GM18909 (cell line): ENCODE data around the gene CD52.
"Not testable (repeated sequence)": the region's sequence is repeated elsewhere in the genome, so short reads cannot be mapped to it uniquely, and the experiment has no call there.

Source experiments
- ATAC-seq: cut with Tn5 transposase; IDR thresholded peaks from one replicate; pipeline ENCODE4 v1.9.1; 2021; ENCODE audit warnings: mild to moderate bottlenecking; ENCODE audit not compliant: unreplicated experiment, poor library complexity

CD52 gene

DNA sequence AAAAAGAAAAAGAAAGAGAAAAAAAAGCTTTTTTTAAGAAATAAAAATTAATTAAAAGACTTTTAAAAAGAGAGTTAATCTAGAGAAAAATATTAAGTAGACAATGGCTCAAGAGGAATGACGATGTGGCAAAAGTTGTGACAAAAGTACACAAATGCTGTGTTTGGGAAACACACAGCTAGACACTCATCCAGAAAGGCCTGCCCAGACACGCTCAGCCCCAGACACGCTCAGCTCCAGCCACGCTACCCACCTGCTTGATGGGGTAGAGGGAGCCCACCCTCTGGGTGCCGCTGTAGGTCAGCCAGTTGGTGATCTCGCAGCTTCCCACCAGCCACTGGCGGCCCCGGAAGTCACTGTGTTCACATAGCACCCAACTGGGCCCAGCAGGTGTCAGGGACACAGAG lies 10.2 kb downstream of the CD52 start:
- ATAC-seq = no peak

- ATAC-seq = no peak
Measured at GRCh38 chr1:26328597-26328996, 10.8 kb downstream of the CD52 start.

GRCh38 chr1:26329380-26329779 lies 11.6 kb downstream of the CD52 start:
- not testable (repeated sequence) for ATAC-seq

DNA sequence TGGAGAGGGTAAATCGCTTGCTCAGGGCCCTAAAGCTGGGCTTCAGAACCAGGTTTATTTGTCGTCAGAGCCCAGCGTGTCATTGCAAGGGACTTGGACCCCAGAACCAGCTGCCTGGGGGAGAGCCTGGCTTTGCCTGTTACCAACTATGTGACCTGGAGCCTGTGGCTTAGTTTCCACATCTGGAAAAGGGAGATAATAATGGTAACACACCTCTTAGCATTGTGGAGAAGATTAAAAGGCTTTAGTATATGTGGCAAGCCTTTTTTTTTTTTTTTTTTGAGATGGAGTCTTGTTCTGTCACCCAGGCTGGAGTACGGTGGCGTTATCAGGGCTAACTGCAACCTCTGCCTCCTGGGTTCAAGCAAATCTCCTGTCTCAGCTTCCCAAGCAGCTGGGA lies 12.5 kb downstream of the CD52 start:
- ATAC-seq = no peak

GRCh38 chr1:26333312-26333711 lies 15.6 kb downstream of the CD52 start:
- not testable (repeated sequence) for ATAC-seq

DNA sequence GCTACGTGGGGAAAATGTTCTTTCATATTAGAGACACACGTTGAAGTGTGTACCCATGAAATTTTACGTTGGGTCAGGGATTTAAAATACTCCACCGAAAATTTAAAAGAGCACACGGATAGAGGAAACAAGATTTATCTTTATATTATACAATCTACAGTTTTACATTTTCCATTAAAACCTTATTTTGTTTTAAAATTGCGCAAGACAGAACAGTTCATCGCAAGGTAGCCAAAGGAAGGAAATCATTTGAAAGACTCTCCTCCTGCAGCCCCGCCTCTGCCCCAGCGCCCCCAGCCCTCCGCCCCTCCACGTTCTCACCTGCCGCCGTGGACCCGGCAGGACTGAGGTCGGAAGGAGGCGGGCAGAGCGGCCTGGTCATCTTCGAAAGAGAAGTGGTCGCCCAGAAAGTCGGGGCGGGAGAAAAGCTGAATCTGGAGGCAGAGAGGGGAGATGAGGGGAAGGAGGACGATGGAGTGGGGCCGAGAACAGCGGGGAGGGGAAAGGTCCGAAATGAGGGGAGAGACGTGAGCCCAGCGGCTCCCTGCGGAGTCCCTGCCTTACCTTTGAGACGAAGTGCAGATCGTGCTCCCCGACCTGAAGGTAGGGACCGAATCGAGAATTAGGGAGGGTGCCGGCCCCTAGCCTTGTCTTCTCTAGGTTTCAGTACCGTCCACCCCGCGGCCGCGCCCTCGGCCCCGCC lies 18.2 kb downstream of the CD52 start:
- ATAC-seq = no peak

DNA sequence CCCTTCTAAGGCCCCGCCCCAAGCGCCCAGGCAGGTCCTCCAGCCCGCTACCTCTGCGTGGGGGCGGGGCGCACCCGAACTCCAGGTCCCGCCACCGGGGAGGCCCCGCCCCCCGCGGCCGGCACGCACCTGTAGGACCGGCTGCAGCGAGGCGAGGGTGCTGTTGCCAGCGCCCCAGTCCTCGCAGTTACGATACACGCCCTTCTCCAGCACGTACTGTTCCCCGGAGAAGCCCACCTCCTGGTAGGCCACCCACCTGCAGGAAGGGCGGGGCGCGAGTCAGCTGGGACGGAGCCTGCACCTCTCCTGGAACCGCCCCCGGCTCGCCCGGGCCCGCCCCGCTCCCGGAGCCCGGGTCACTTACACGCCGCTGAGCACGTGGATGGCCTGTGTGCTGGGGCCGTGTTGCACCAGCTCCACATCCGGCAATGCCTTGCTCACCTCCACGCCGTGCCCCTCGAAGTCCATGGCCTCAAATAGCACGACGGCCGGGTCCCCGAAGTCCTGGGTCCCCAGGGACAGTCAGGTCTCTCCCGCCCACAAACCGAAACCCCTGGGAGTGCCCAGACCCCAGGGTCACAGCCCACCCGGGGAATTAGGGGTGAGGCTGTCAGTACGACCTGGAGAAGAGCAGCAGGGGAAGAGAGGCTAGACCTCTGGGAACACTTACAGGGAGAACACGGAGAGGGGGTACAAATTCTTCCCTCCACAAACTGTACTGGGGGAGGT lies 18.9 kb downstream of the CD52 start:
- peak; percentile 51 for ATAC-seq

DNA sequence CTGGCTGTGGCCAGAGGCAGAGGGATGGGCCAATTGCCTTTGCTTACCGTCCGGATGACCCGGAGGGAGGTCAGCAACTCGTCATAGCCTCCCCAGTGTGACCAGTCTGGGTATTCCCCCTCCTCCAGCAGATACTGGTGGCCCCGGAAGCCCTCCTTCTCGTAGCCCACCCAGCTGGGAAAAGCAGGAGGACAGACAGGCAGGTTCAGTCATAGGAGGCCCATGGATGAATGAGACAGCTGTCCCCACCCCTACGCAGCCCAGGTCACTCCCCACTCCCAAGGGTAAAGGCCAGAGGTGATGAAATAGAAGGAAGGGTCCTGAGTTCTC lies 19.4 kb downstream of the CD52 start:
- ATAC-seq = no peak

GRCh38 chr1:26337625-26338024 lies 19.9 kb downstream of the CD52 start:
- ATAC-seq = no peak

DNA sequence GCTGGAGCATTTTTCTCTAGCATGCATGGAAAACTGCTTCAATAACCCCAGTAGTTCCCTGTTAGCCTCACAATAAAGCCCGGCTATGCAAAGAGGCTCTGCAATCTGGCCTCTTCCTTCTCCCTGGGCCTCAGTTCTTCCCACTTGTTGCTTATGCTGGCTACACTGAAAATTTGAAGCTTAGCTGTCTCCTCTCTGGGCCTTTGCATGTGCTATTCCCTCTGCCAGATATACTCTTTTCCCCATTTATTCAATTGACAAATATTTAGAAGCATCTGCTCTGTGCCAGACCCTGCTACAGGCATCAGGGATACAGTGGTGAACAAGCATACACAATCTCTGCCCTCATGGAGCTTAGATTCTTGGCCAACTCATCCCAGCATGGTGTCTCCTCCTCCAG lies 20.9 kb downstream of the CD52 start:
- ATAC-seq = no peak

GRCh38 chr1:26340047-26340481 lies 22.3 kb downstream of the CD52 start:
- ATAC-seq = no peak

DNA sequence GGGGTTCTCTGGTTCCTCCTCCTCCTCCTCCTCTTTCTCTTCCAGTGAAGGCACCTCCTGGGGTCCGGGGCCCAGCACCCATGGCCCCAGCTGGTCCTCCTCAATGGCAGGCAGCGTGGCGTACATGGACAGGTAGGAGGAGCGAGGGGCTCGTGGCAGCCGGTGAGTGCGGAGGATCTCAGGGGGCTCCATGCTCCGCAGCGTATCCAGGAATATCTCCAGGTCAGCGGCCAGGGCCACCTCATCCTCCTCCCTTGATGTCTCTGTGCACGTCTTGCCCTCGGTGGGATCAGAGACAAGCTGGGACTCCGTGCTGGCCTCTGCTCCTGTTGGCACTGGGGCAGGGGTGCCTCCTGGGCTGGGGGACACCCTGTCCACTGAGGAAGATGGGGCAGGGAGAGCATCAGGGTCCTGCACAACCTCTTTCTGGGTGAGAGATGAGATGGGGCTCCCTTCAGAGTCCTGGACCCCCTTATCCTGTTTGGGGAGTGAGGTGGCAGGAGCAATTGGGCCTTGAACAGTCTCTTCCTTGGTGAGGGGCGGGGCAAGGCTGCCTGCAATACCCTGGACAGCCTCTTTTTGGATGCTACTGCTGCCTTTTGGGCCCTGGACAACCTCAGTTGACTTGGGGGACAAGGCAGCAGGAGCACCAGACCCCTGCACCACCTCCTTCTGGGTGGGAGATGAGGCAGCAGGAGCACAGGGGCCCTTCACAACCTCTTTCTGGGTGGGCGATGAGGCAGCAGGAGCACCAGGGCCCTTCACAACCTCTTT lies 26.6 kb downstream of the CD52 start:
- ATAC-seq = no peak

- no peak for ATAC-seq
Measured at GRCh38 chr1:26345718-26346117, 28.0 kb downstream of the CD52 start.

- ATAC-seq = no peak
Measured at GRCh38 chr1:26346274-26347033, 28.7 kb downstream of the CD52 start.

DNA sequence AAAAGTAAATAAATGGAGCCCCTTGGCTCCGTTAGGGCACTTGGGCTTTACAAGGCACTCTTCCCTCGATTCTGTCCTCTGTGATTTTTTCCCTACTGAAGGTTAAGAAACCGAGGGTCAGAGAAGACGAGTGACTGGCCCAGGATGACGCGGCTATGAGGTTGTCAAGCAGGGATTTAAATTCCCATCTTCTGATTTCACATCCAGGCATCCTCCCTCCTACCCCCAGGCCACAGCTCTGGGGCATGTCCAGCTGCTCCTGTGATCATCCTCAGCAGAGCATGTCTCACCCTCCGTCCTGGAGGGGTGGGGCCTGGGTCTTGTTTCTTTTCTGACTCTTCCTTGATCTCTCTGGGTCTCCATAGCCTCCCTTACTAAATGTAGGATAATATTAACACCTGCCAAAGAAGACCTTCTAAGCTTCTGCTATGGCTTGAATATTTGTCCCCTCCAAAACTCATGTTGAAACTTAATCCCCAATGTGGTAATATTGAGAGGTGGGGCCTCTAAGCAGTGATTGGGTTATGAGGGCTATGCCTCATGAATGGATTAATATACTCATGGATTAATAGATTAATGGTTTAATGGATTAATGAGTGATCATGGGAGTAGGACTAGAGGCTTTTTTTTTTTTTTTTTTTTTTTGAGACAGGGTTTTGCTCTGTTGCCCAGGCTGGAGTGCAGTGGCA lies 31.6 kb downstream of the CD52 start:
- ATAC-seq = no peak

- no peak for ATAC-seq
Measured at GRCh38 chr1:26349877-26350244, 32.1 kb downstream of the CD52 start.

GRCh38 chr1:26350343-26350700 lies 32.6 kb downstream of the CD52 start:
- no peak for ATAC-seq

DNA sequence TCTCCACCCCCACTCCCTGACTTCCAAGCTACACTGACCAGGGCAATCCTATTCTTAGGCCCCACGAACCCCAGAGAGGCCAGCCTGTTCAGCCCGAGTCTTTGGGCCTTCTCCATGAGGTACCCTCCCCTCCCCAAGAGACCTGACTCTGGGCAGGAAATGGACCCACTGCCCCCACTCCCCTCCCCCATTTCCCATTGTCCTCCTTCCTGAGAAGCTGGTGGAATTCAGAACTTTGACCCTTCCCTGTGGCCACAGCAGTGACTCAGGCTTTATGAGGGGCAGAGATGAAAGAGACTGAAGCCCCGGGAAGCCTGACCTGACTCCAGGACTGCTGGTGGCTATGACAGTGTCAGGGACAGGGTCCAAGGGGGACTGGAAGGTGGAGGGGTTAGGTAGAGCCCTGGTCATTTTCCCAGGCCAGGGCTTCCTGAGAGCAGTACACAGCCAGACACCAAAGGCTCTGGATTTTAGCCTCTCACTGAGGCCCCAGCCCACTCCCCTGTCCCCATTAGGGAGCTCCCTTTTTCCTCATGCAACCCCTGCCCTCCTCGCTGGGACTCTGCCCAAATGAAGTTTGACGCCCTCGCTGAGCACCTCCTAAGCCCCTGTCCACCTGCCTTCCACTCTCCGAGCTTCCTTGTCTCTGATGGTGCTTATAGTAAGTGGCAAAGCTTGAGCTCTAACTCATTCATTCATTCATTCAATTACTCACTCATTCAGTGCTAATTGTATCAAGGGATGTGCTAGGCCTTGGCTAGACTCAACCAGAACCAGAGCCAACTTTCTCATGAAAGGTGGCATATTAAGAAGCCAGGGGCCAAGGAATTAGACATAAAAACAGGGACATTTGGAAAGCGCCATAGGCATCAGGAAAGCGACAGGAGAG lies 33.2 kb downstream of the CD52 start:
- ATAC-seq = no peak
